H9 (cell line): Measurements from ENCODE around the gene IL12B. TPM values are rescaled to one million over a fixed set of nuclear protein-coding genes. Genes with fewer than 3 reads are reported as not detected.

Source experiments
- DNase-seq: peaks from one replicate; pipeline ENCODE4 v3.0.0-alpha.2; 2017
- H2AFZ ChIP-seq: one replicate; pipeline ENCODE4 v1.6.1; 2013; ENCODE audit warnings: mild to moderate bottlenecking, low read length, control low read depth, moderate library complexity
- H2AK5ac ChIP-seq: 2 replicates; pipeline ENCODE4 v1.6.1; 2013; ENCODE audit warnings: low read length, control low read depth, mixed read lengths; ENCODE audit not compliant: insufficient read length
- H2BK120ac ChIP-seq: one replicate; pipeline ENCODE4 v1.6.1; 2013; ENCODE audit warnings: low read depth, mild to moderate bottlenecking, low read length, control low read depth, inconsistent platforms; ENCODE audit not compliant: poor library complexity, severe bottlenecking
- H2BK12ac ChIP-seq: 2 replicates; pipeline ENCODE4 v1.6.1; 2013; ENCODE audit warnings: low read length, control low read depth, mixed read lengths, low read depth; ENCODE audit not compliant: insufficient read length
- H2BK15ac ChIP-seq: 2 replicates; pipeline ENCODE4 v1.6.1; 2013; ENCODE audit warnings: low read depth, low read length, control low read depth
- H2BK20ac ChIP-seq: one replicate; pipeline ENCODE4 v1.6.1; 2013; ENCODE audit warnings: low read depth, mild to moderate bottlenecking, low read length, control low read depth, inconsistent platforms; ENCODE audit not compliant: poor library complexity, severe bottlenecking
- H2BK5ac ChIP-seq: 2 replicates; pipeline ENCODE4 v1.6.1; 2013; ENCODE audit warnings: low read length, control low read depth, mixed read lengths; ENCODE audit not compliant: insufficient read length
- H3K14ac ChIP-seq: 2 replicates; pipeline ENCODE4 v1.6.1; 2013; ENCODE audit warnings: low read length, control low read depth; ENCODE audit not compliant: insufficient read depth
- H3K18ac ChIP-seq: 2 replicates; pipeline ENCODE4 v1.6.1; 2013; ENCODE audit warnings: low read depth, mild to moderate bottlenecking, mixed read lengths, low read length, control low read depth; ENCODE audit not compliant: insufficient read length
- H3K23ac ChIP-seq: 2 replicates; pipeline ENCODE4 v1.6.1; 2013; ENCODE audit warnings: low read length, control low read depth, mixed read lengths, low read depth; ENCODE audit not compliant: insufficient read length
- H3K23me2 ChIP-seq: 2 replicates; pipeline ENCODE4 v1.6.1; 2013; ENCODE audit warnings: low read depth, mild to moderate bottlenecking, mixed read lengths, low read length, control low read depth; ENCODE audit not compliant: insufficient read length, poor library complexity, severe bottlenecking
- H3K27ac ChIP-seq: 2 replicates; pipeline ENCODE4 v1.5.1; 2013; ENCODE audit warnings: low read length, control low read depth, mixed read lengths, low read depth; ENCODE audit not compliant: insufficient read length
- H3K27me3 ChIP-seq: 2 replicates; pipeline ENCODE4 v1.6.1; 2013; ENCODE audit warnings: low read length, control low read depth, inconsistent platforms; ENCODE audit not compliant: insufficient read depth
- H3K4ac ChIP-seq: 2 replicates; pipeline ENCODE4 v1.6.1; 2013; ENCODE audit warnings: low read depth, mild to moderate bottlenecking, control low read depth, inconsistent platforms, low read length, moderate library complexity
- H3K4me1 ChIP-seq: 2 replicates; pipeline ENCODE4 v1.6.1; 2013; ENCODE audit warnings: low read length, control low read depth, inconsistent platforms; ENCODE audit not compliant: insufficient read depth
- H3K4me2 ChIP-seq: 2 replicates; pipeline ENCODE4 v1.6.1; 2013; ENCODE audit warnings: low read length, control low read depth, mixed read lengths; ENCODE audit not compliant: insufficient read length, insufficient read depth
- H3K56ac ChIP-seq: 2 replicates; pipeline ENCODE4 v1.6.1; 2013; ENCODE audit warnings: low read depth, mild to moderate bottlenecking, mixed read lengths, low read length, control low read depth; ENCODE audit not compliant: insufficient read length
- H3K79me1 ChIP-seq: 2 replicates; pipeline ENCODE4 v1.6.1; 2013; ENCODE audit warnings: low read depth, mild to moderate bottlenecking, moderate library complexity, low read length, control low read depth, inconsistent platforms; ENCODE audit not compliant: insufficient read depth, poor library complexity, severe bottlenecking
- H3K79me2 ChIP-seq: 2 replicates; pipeline ENCODE4 v1.6.1; 2013; ENCODE audit warnings: low read length, control low read depth, inconsistent platforms; ENCODE audit not compliant: insufficient read depth
- H3K9ac ChIP-seq: 2 replicates; pipeline ENCODE4 v1.6.1; 2013; ENCODE audit warnings: low read length, control low read depth, mixed read lengths; ENCODE audit not compliant: insufficient read length; ENCODE audit errors: extremely low read depth
- H3K9me3 ChIP-seq: one replicate; pipeline ENCODE4 v1.6.1; 2013; ENCODE audit warnings: low read depth, low read length, inconsistent platforms; ENCODE audit not compliant: control insufficient read depth
- H3T11ph ChIP-seq: one replicate; pipeline ENCODE4 v1.6.1; 2013; ENCODE audit warnings: mild to moderate bottlenecking, low read length, control low read depth, inconsistent platforms
- H4K20me1 ChIP-seq: one replicate; pipeline ENCODE4 v1.6.1; 2013; ENCODE audit not compliant: control insufficient read depth, insufficient read length, insufficient read depth
- H4K5ac ChIP-seq: 2 replicates; pipeline ENCODE4 v1.6.1; 2013; ENCODE audit warnings: low read depth, mild to moderate bottlenecking, mixed read lengths, low read length, control low read depth; ENCODE audit not compliant: insufficient read length
- H4K8ac ChIP-seq: replicated peaks from 2 replicates; pipeline ENCODE4 v1.6.1; 2013; ENCODE audit warnings: low read length, control low read depth, mixed read lengths, low read depth; ENCODE audit not compliant: insufficient read length
- H4K91ac ChIP-seq: 2 replicates; pipeline ENCODE4 v1.6.1; 2013; ENCODE audit warnings: low read depth, mild to moderate bottlenecking, moderate library complexity, mixed read lengths, low read length, control low read depth; ENCODE audit not compliant: insufficient read length
- H3K27ac Mint-ChIP-seq, 3 experiments: 2 replicates in 2 of 3; 3 replicates in 1 of 3; pipeline ENCODE4 v1.8.0; 2020 to 2021; ENCODE audit warnings: mixed read lengths in 3 of 3, mild to moderate bottlenecking in 1 of 3, moderate library complexity in 1 of 3
- H3K27me3 Mint-ChIP-seq: 2 replicates; pipeline ENCODE4 v1.8.0; 2021; ENCODE audit warnings: low read depth, mild to moderate bottlenecking, moderate library complexity, mixed read lengths
- H3K36me3 Mint-ChIP-seq, 3 experiments: 2 replicates in 2 of 3; 3 replicates in 1 of 3; pipeline ENCODE4 v1.8.0; 2020 to 2021; ENCODE audit warnings: low read depth in 3 of 3, mixed read lengths in 3 of 3; ENCODE audit not compliant: insufficient read depth in 1 of 3
- H3K4me1 Mint-ChIP-seq, 2 experiments: 2 replicates each; pipeline ENCODE4 v1.8.0; 2020; ENCODE audit warnings: mixed read lengths in 2 of 2
- H3K4me3 Mint-ChIP-seq, 2 experiments: 2 replicates in 1 of 2; 3 replicates in 1 of 2; pipeline ENCODE4 v1.8.0; 2020 to 2021; ENCODE audit warnings: mild to moderate bottlenecking in 2 of 2, mixed read lengths in 2 of 2, moderate library complexity in 1 of 2
- H3K9me3 Mint-ChIP-seq, 2 experiments: 2 replicates in 1 of 2; 3 replicates in 1 of 2; pipeline ENCODE4 v1.8.0; 2020; ENCODE audit warnings: mild to moderate bottlenecking in 2 of 2, mixed read lengths in 2 of 2, moderate library complexity in 1 of 2
- CTCF ChIP-seq: fragments of 200-600 bp; sonication (generic); conservative IDR thresholded peaks from 3 replicates; pipeline ENCODE4 v1.8.0; 2021; ENCODE audit warnings: antibody characterized with exemption, mild to moderate bottlenecking
- WGBS: extraction: QIAGEN DNeasy Blood & Tissue Kit; methylation state at CpG from one replicate; pipeline ENCODE4 v1.1.7; 2013; ENCODE audit warnings: missing lambda C conversion rate, low lambda C conversion rate, mixed read lengths; ENCODE audit not compliant: insufficient read length; ENCODE audit errors: extremely low coverage; 5-methylcytosine and 5-hydroxymethylcytosine counted together
- total RNA-seq: library from RNA; stranded (reverse); gene quantifications from 2 replicates; pipeline ENCODE4 v1.2.1, GENCODE V29; 2021

Gene IL12B
- total RNA-seq, 1 experiment from 2014 or later, result not detected

- Histone ChIP-seq H3K27me3 (no peaks in the 10 kb centered on the region), H2BK12ac (no peak overlapping the region), H2AFZ (no peak overlapping the region)
These were observed 3.2 kb upstream of the IL12B start for GRCh38 chr5:159333545-159333925.

More at GRCh38 chr5:159333545-159333925, 3.2 kb upstream of the IL12B start:
- no peak overlapping the region for H3K4ac ChIP-seq
- Mint-ChIP-seq H3K27me3 (peaks cover 13% of the 10 kb centered on the region), H3K36me3 (no peaks in the 10 kb centered on the region), H3K4me3 (no peak overlapping the region), H3K9me3 (no peaks in the 10 kb centered on the region; a peak in 1 of 5 replicates), H3K27ac (no peak overlapping the region), H3K4me1 (peaks cover 0 to 6% of the 10 kb centered on the region in 2 experiments; a peak in 3 of 4 replicates)
- no peak overlapping the region for H3T11ph ChIP-seq
- H3K9ac ChIP-seq, result no peak overlapping the region
- H3K79me2 ChIP-seq, result no peaks in the 10 kb centered on the region
- no peak for DNase-seq
- H4K91ac ChIP-seq, result no peak overlapping the region
- H3K18ac ChIP-seq, result no peak overlapping the region
- H2AK5ac ChIP-seq, result no peak overlapping the region
- no peak overlapping the region for H3K23ac ChIP-seq
- H3K56ac ChIP-seq, result no peak overlapping the region
- H3K14ac ChIP-seq, result no peak overlapping the region
- H3K4me2 ChIP-seq, result no peak overlapping the region
- H3K9me3 ChIP-seq, result no peaks in the 10 kb centered on the region
- H2BK5ac ChIP-seq, result no peak overlapping the region
- H3K4me1 ChIP-seq, result no peaks in the 10 kb centered on the region
- H3K23me2 ChIP-seq, result peaks cover 5% of the 10 kb centered on the region
- WGBS, result no CpG with 5 or more reads among the region's 1 CpG
- H2BK20ac ChIP-seq, result no peak overlapping the region
- no peak overlapping the region for H2BK15ac ChIP-seq
- no peak for TF ChIP-seq CTCF
- H4K5ac ChIP-seq, result no peak overlapping the region
- H3K79me1 ChIP-seq, result no peaks in the 10 kb centered on the region
- H4K20me1 ChIP-seq, result no peaks in the 10 kb centered on the region
- H4K8ac ChIP-seq, result no peak overlapping the region
- H3K27ac ChIP-seq, result no peak overlapping the region
- no peak overlapping the region for H2BK120ac ChIP-seq
